Brain microvascular endothelial cell (primary cell): ENCODE data around the gene SFXN4.
A peak's percentile ranks its signal among the peaks of the same experiment; 100 is the strongest.
"Not testable (repeated sequence)": the region's sequence is repeated elsewhere in the genome, so short reads cannot be mapped to it uniquely, and the experiment has no call there.

ENCODE experiments used
- DNase-seq: peaks from one replicate; pipeline ENCODE4 v3.0.0-alpha.2; 2020
- H3K27ac ChIP-seq: fragments of 250-450 bp; sonication (Bioruptor Pico); 2 replicates; pipeline ENCODE4 v1.5.1; 2020; ENCODE audit warnings: mild to moderate bottlenecking, moderate library complexity
- H3K27me3 ChIP-seq: fragments of 250-450 bp; sonication (Bioruptor Pico); replicated peaks from 2 replicates; pipeline ENCODE4 v1.5.1; 2020; ENCODE audit warnings: mild to moderate bottlenecking
- H3K36me3 ChIP-seq: fragments of 250-450 bp; sonication (Bioruptor Pico); replicated peaks from 2 replicates; pipeline ENCODE4 v1.5.1; 2020; ENCODE audit warnings: mild to moderate bottlenecking
- H3K4me3 ChIP-seq: 2 replicates; pipeline ENCODE4 v1.5.1; 2011; ENCODE audit warnings: low read depth, mild to moderate bottlenecking, control low read depth, low read length, moderate library complexity
- CTCF ChIP-seq: IDR thresholded peaks from 2 replicates; pipeline ENCODE4 v1.5.1; 2011; ENCODE audit warnings: low read depth, mild to moderate bottlenecking, moderate library complexity, low read length, control low read depth, inconsistent platforms; ENCODE audit errors: missing control alignments
- in situ Hi-C: cut with HindIII; loops from 2 replicates; pipeline ENCODE4 v1.10.0; 2017; ENCODE audit warnings: low sequenced_read_pairs, low pct_ligation_motif_present

SFXN4 gene

GRCh38 chr10:119159332-119159731, 6.2 kb downstream of the SFXN4 start:
- H3K36me3 ChIP-seq = peaks cover 17% of the 10 kb centered on the region
- TF ChIP-seq CTCF = no peak
- H3K27me3 ChIP-seq = no peaks in the 10 kb centered on the region
- in situ Hi-C loops = no loop called here
- no peak overlapping the region for H3K4me3 ChIP-seq
- DNase-seq = no peak
- no peak overlapping the region for H3K27ac ChIP-seq

- DNase-seq = no peak
- in situ Hi-C loops = no loop called here
- Histone ChIP-seq H3K36me3 (peaks cover 22% of the 10 kb centered on the region), H3K27me3 (no peaks in the 10 kb centered on the region), H3K4me3 (no peak overlapping the region), H3K27ac (no peak overlapping the region)
- TF ChIP-seq CTCF = no peak
Observed at GRCh38 chr10:119153661-119154060, 11.9 kb downstream of the SFXN4 start.

GRCh38 chr10:119153041-119153440, 12.5 kb downstream of the SFXN4 start:
- no peak for DNase-seq
- no peaks in the 10 kb centered on the region for H3K27me3 ChIP-seq
- peaks cover 19% of the 10 kb centered on the region for H3K36me3 ChIP-seq
- in situ Hi-C loops = no loop called here
- no peak for TF ChIP-seq CTCF
- H3K27ac ChIP-seq = no peak overlapping the region
- no peak overlapping the region for H3K4me3 ChIP-seq

GRCh38 chr10:119151601-119152000, 13.9 kb downstream of the SFXN4 start:
- in situ Hi-C loops, DNase-seq: not testable (repeated sequence)
- peaks cover 19% of the 10 kb centered on the region for H3K36me3 ChIP-seq

GRCh38 chr10:119149729-119150128, 15.8 kb downstream of the SFXN4 start:
- H3K27me3 ChIP-seq = no peaks in the 10 kb centered on the region
- DNase-seq = no peak
- H3K27ac ChIP-seq = no peak overlapping the region
- H3K36me3 ChIP-seq = peaks cover 11% of the 10 kb centered on the region
- peak; percentile 42 for TF ChIP-seq CTCF
- no peak overlapping the region for H3K4me3 ChIP-seq
- in situ Hi-C loops = no loop called here

More at GRCh38 chr10:119151601-119152000, 13.9 kb downstream of the SFXN4 start:
- not testable (repeated sequence) for H3K27me3 ChIP-seq, H3K4me3 ChIP-seq, H3K27ac ChIP-seq

- TF ChIP-seq CTCF = no peak
- Histone ChIP-seq H3K27ac (no peak overlapping the region), H3K27me3 (no peaks in the 10 kb centered on the region), H3K36me3 (peaks cover 10% of the 10 kb centered on the region), H3K4me3 (no peak overlapping the region)
- in situ Hi-C loops = no loop called here
- no peak for DNase-seq
Observed at GRCh38 chr10:119149157-119149556, 16.4 kb downstream of the SFXN4 start.
